Heart left ventricle (tissue), 13 donors: ENCODE measurements around the gene ADI1.

Experiments
- CTCF ChIP-seq, 12 donors: fragments of 200-600 bp; sonication (generic) in 4 of 12; IDR thresholded peaks; one replicate each; pipeline versions ENCODE4 v1.5.0 to v1.8.0; 2018 to 2022; ENCODE audit warnings: antibody characterized with exemption in 12 of 12, mild to moderate bottlenecking in 5 of 12
- POLR2A ChIP-seq, 2 donors: fragments of 450-650 bp; IDR thresholded peaks; one replicate each; pipeline ENCODE4 v1.6.1; 2017; ENCODE audit warnings: antibody characterized with exemption in 2 of 2, mild to moderate bottlenecking in 2 of 2, moderate library complexity in 2 of 2
- donor health status: ischemic (EF 13 %, LVEDD 7.1; RV severe dilation, severe dysfunction).
- donor health status: DM: no; HTN: yes; CAD: no.
- donor health status: DM: no; HTN: no; CAD: no.
- donor health status: ischemic (EF 25% LVEDD 6.9; RV normal size, moderate dysfunction).
- donor health status: ischemic (EF 25% LVEDD 5.7; RV mildly dilated, moderate dysfunction).
- donor health status: ischemic (EF 35%, LVEDD 5.7; RV mildly dilated, moderate dysfunction).
- donor health status: nonischemic (EF 11% LVEDD 7.7; RV severe dilation, severe dysfunction).
- donor health status: DM: yes; HTN: yes; CAD: no.
- donor health status: PGD.
- donor health status: ischemic (EF 29% LVEDD 5.4; RV normal size, mild dysfunction).
- donor health status: nonischemic (EF 23%, LVEDD 6.1; RV moderate dilation, normal function).

GRCh38 chr2:3456125-3456524, 63.2 kb downstream of the ADI1 start:
- no peak for TF ChIP-seq CTCF (IDR thresholded peaks at IDR 0.05)
- TF ChIP-seq POLR2A (IDR thresholded peaks at IDR 0.05) = no peak
